HG02981 (cell line): ENCODE data around the gene ADAMTS12.
"Not testable (repeated sequence)": the region's sequence is repeated elsewhere in the genome, so short reads cannot be mapped to it uniquely, and the experiment has no call there.

Experiments used
- ATAC-seq: cut with Tn5 transposase; IDR thresholded peaks from one replicate; pipeline ENCODE4 v1.9.1; 2021; ENCODE audit warnings: mild to moderate bottlenecking, moderate library complexity; ENCODE audit not compliant: unreplicated experiment

ADAMTS12 gene

GRCh38 chr5:33538201-33538600, 353.6 kb downstream of the ADAMTS12 start:
- ATAC-seq = no peak

GRCh38 chr5:33537240-33537639, 354.6 kb downstream of the ADAMTS12 start:
- no peak for ATAC-seq

- ATAC-seq = no peak
These were observed 355.0 kb downstream of the ADAMTS12 start for GRCh38 chr5:33536802-33537201.

GRCh38 chr5:33531824-33532223, 360.0 kb downstream of the ADAMTS12 start:
- no peak for ATAC-seq

GRCh38 chr5:33531037-33531298, 360.8 kb downstream of the ADAMTS12 start:
- ATAC-seq = no peak

- ATAC-seq = no peak
These were observed 361.4 kb downstream of the ADAMTS12 start for GRCh38 chr5:33530183-33531036.

- no peak for ATAC-seq
These were observed 364.1 kb downstream of the ADAMTS12 start for GRCh38 chr5:33527696-33528095.

- no peak for ATAC-seq
These were observed 365.0 kb downstream of the ADAMTS12 start for GRCh38 chr5:33526755-33527154.

GRCh38 chr5:33524476-33524875, 367.3 kb downstream of the ADAMTS12 start:
- no peak for ATAC-seq

GRCh38 chr5:33523208-33523771, 368.5 kb downstream of the ADAMTS12 start:
- no peak for ATAC-seq

GRCh38 chr5:33516421-33516820, 375.4 kb downstream of the ADAMTS12 start:
- ATAC-seq = no peak

GRCh38 chr5:33515366-33515765, 376.4 kb downstream of the ADAMTS12 start:
- ATAC-seq = not testable (repeated sequence)

- no peak for ATAC-seq
These were observed 378.2 kb downstream of the ADAMTS12 start for GRCh38 chr5:33513462-33514185.

- no peak for ATAC-seq
These were observed 382.8 kb downstream of the ADAMTS12 start for GRCh38 chr5:33509036-33509435.

GRCh38 chr5:33507426-33507825, 384.4 kb downstream of the ADAMTS12 start:
- no peak for ATAC-seq

- no peak for ATAC-seq
These were observed 387.2 kb downstream of the ADAMTS12 start for GRCh38 chr5:33504570-33504969.

GRCh38 chr5:33501899-33502298, 389.9 kb downstream of the ADAMTS12 start:
- no peak for ATAC-seq

- ATAC-seq = no peak
These were observed 390.5 kb downstream of the ADAMTS12 start for GRCh38 chr5:33501260-33501659.

- ATAC-seq = no peak
These were observed 397.3 kb downstream of the ADAMTS12 start for GRCh38 chr5:33494466-33494865.

GRCh38 chr5:33491941-33492340, 399.8 kb downstream of the ADAMTS12 start:
- no peak for ATAC-seq

GRCh38 chr5:33490071-33490665, 401.6 kb downstream of the ADAMTS12 start:
- no peak for ATAC-seq
